Testis (tissue), 3 donors: Measurements from ENCODE around the gene POLR3E. TPM values are rescaled to one million over a fixed set of nuclear protein-coding genes. Genes with fewer than 3 reads are reported as not detected.
"Not testable (repeated sequence)": the region's sequence is repeated elsewhere in the genome, so short reads cannot be mapped to it uniquely, and the experiment has no call there.

Experiments
- DNase-seq: peaks from one replicate; pipeline ENCODE4 v3.0.0-alpha.2; 2019
- H3K27ac ChIP-seq, 2 donors: fragments of 200-600 bp; sonication (generic); one replicate each; pipeline ENCODE4 v1.5.1; 2019
- H3K27me3 ChIP-seq: fragments of 200-600 bp; sonication (generic); one replicate; pipeline ENCODE4 v1.5.1; 2019
- H3K36me3 ChIP-seq: fragments of 200-600 bp; sonication (generic); one replicate; pipeline ENCODE4 v1.5.1; 2017; ENCODE audit warnings: low read depth; ENCODE audit errors: missing control alignments
- H3K4me1 ChIP-seq: fragments of 200-600 bp; sonication (generic); one replicate; pipeline ENCODE4 v1.5.1; 2019
- H3K4me3 ChIP-seq, 2 donors: fragments of 200-600 bp; sonication (generic); one replicate each; pipeline ENCODE4 v1.5.1; 2017 to 2019
- H3K9me3 ChIP-seq: fragments of 200-600 bp; sonication (generic); one replicate; pipeline ENCODE4 v1.5.1; 2017
- CTCF ChIP-seq, 3 experiments: fragments of 450-650 bp in 2 of 3; fragments of 200-600 bp in 1 of 3; sonication (generic) in 1 of 3; IDR thresholded peaks; one replicate each; pipeline ENCODE4 v1.5.1; 2016 to 2019; ENCODE audit warnings: antibody characterized with exemption in 3 of 3, mild to moderate bottlenecking in 2 of 3, moderate library complexity in 1 of 3
- POLR2A ChIP-seq: fragments of 450-650 bp; IDR thresholded peaks from one replicate; pipeline ENCODE4 v1.6.1; 2017; ENCODE audit warnings: antibody characterized with exemption, mild to moderate bottlenecking, moderate library complexity
- WGBS, 2 donors: methylation state at CpG; one replicate each; pipeline ENCODE4 v1.1.5; 2018; 5-methylcytosine and 5-hydroxymethylcytosine counted together
- intact Hi-C: fragments of 100-400 bp; cut with DNase I; formaldehyde crosslinking; loops from one replicate; pipeline ENCODE4 v1.15.1; 2023; ENCODE audit warnings: low total_unique reads
- polyA plus RNA-seq: library from polyadenylated mRNA; stranded (reverse); fragments of 350-450 nt; fragmentation: Illumina TruSeq; extraction: RNeasy Lipid Tissue Mini Kit (QIAGEN cat#74804); gene quantifications from one replicate; pipeline ENCODE4 v1.2.3, GENCODE V29; 2014; ENCODE audit warnings: low read depth, low replicate concordance; ENCODE audit not compliant: insufficient read depth
- total RNA-seq, 2 donors: library from RNA; depleted of rRNA; stranded (reverse); fragments of >200 nt; gene quantifications; one replicate each; pipeline ENCODE4 v1.2.3, GENCODE V29; 2016

Gene POLR3E
- total and polyA plus RNA-seq, 3 donors from 2014 or later = 59.4 to 76.2 (median 61.7) TPM

DNA sequence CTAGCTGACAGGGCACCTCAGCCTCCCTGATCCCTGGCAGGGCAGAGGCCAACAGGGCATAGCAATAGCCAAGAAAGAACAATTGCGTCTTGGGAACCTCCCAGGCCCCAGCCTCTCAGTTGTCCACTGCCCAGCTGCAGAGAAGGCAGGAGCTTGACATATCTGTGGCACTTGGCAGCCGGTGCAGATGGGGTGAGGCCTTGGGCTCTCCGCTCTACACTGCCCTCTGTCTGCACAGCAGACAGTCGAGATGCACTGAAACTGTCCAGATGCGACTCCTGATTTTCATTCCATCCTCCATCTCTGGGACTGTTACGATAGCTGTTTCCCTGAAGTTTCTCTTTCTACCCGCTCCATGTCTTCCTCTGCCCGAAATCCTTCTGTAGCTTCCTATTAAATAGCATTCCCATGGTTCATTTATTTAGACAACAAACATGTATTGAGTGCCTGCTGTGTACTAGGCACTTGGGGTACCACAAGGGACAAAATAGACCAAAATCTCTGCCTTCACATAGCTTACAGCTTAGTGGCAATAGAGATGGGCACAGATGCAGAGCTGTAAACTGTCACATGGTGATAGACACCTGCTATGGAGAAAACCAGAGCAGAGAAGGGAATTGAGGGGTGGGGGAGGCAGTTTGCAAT lies 3.3 kb downstream of the POLR3E start:
- WGBS, 2 donors = 64 to 65% methylated on average over 8 of the region's 8 CpGs
- Histone ChIP-seq H3K9me3 (no peaks in the 10 kb centered on the region), H3K36me3 (no peaks in the 10 kb centered on the region), H3K27me3 (no peaks in the 10 kb centered on the region), H3K4me3 (no peak overlapping the region), H3K27ac (no peak overlapping the region), H3K4me1 (peaks cover 7% of the 10 kb centered on the region)
- intact Hi-C loops = no loop called here
- TF ChIP-seq CTCF (IDR thresholded peaks at IDR 0.05) (peak in 2 of 3 experiments; percentile 41 to 48), POLR2A (no peak)
- peak; percentile 84 for DNase-seq

GRCh38 chr16:22301423-22301822 lies 4.2 kb downstream of the POLR3E start:
- H3K4me1 ChIP-seq, H3K27ac ChIP-seq, H3K27me3 ChIP-seq, intact Hi-C loops, DNase-seq, H3K9me3 ChIP-seq, H3K4me3 ChIP-seq, H3K36me3 ChIP-seq: not testable (repeated sequence)
- WGBS, 2 donors = 95% methylated on average over 7 of the region's 7 CpGs

DNA sequence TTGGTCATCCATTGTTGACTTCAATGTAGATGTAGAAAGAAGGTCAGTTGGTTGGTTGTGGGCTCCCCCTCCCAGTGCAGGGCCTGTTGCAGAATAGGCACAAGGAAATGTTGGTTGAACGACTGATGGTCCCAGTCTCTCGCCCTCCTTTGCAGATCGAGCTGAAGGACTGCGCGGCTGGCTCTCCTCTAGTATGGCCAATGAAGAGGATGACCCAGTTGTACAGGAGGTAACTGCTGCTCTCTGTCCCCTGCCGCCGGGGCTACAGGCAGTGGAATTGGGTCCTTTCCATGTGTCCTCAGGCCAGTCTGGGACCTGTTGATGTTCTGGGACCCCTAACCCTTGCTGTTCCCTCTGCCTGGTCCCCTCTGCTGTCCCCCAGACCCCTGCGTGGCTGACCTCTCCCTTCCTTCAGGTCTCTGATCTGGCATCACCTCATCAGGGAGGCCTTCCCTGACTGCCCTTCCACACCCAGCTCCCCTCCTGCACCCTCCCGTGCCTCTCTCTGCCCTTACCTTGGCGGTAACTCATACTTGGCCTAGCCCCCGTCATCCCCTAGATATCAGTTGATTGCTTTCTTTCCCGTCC lies 5.7 kb downstream of the POLR3E start:
- intact Hi-C loops = no loop called here
- no peak for DNase-seq
- Histone ChIP-seq H3K4me3 (no peak overlapping the region), H3K36me3 (no peaks in the 10 kb centered on the region), H3K4me1 (peaks cover 7% of the 10 kb centered on the region), H3K27ac (no peak overlapping the region), H3K27me3 (no peaks in the 10 kb centered on the region), H3K9me3 (no peaks in the 10 kb centered on the region)
- TF ChIP-seq CTCF (IDR thresholded peaks at IDR 0.05) (no peak), POLR2A (no peak)
- 96 to 98% methylated on average over 12 of the region's 12 CpGs for WGBS, 2 donors

GRCh38 chr16:22304411-22304810 lies 7.2 kb downstream of the POLR3E start:
- H3K27ac ChIP-seq = no peak overlapping the region
- no peaks in the 10 kb centered on the region for H3K4me1 ChIP-seq
- TF ChIP-seq POLR2A (no peak), CTCF (IDR thresholded peaks at IDR 0.05) (no peak)
- no peak overlapping the region for H3K4me3 ChIP-seq
- H3K27me3 ChIP-seq = no peaks in the 10 kb centered on the region
- intact Hi-C loops = no loop called here
- WGBS, 2 donors = 94 to 96% methylated on average over 4 of the region's 4 CpGs
- no peaks in the 10 kb centered on the region for H3K9me3 ChIP-seq
- no peaks in the 10 kb centered on the region for H3K36me3 ChIP-seq
- DNase-seq = no peak

DNA sequence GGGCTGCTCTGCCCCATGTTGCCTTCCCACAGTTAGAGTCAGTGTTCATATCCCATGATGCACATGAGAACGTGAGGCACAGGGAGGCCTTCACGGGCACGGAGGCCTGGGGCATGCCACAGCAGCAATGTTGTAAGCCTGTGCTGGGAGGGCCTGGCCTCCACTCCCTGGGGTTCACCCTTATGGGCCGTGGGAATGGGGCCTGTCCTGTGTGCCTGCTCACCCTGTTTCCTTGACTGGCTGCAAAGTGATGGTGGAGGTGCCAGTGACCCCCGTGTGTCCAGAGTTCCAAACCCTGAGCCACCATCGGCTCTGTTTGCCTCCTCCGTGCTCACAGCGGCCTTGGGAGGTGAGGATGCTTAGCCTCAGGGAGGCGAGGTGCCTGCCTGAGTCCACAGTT lies 9.6 kb downstream of the POLR3E start:
- H3K27ac ChIP-seq = no peak overlapping the region
- intact Hi-C loops = no loop called here
- H3K4me3 ChIP-seq = no peak overlapping the region
- no peaks in the 10 kb centered on the region for H3K4me1 ChIP-seq
- no peak for TF ChIP-seq CTCF (IDR thresholded peaks at IDR 0.05)
- TF ChIP-seq POLR2A = no peak
- DNase-seq = no peak
- WGBS, 2 donors = 86 to 88% methylated on average over 8 to 9 of the region's 9 CpGs
- no peaks in the 10 kb centered on the region for H3K36me3 ChIP-seq
- H3K9me3 ChIP-seq = no peaks in the 10 kb centered on the region
- H3K27me3 ChIP-seq = no peaks in the 10 kb centered on the region
